HepG2 (cell line): ENCODE data around the gene CD58. TPM values are rescaled to one million over a fixed set of nuclear protein-coding genes. Genes with fewer than 3 reads are reported as not detected.

ENCODE experiments used
- KAT7 ChIP-seq: IDR thresholded peaks from 2 replicates; pipeline ENCODE4 v1.6.1; 2018; ENCODE audit warnings: borderline replicate concordance, missing compliant biosample characterization
- KDM4B ChIP-seq: sonication (generic); formaldehyde crosslinking; IDR thresholded peaks from 2 replicates; pipeline ENCODE4 v1.4.0; 2020; ENCODE audit warnings: missing genetic modification reagents
- KDM5B ChIP-seq: sonication (generic); formaldehyde crosslinking; IDR thresholded peaks from 2 replicates; pipeline ENCODE4 v1.4.0; 2020; ENCODE audit warnings: missing genetic modification reagents, mild to moderate bottlenecking, borderline replicate concordance
- MAZ ChIP-seq, 2 experiments: sonication (generic) in 1 of 2; formaldehyde crosslinking in 1 of 2; IDR thresholded peaks; 2 replicates each; pipeline versions ENCODE4 v1.5.0 to v1.6.1; 2012 to 2020; ENCODE audit warnings: low read depth in 2 of 2, mild to moderate bottlenecking in 2 of 2, borderline replicate concordance in 1 of 2, improper control_type of control experiment in 1 of 2, low read length in 1 of 2, missing genetic modification reagents in 1 of 2, moderate library complexity in 1 of 2
- MEIS2 ChIP-seq: sonication (generic); formaldehyde crosslinking; IDR thresholded peaks from 2 replicates; pipeline ENCODE4 v1.9.0; 2021; ENCODE audit warnings: mild to moderate bottlenecking, missing genetic modification reagents
- SMAD3 ChIP-seq: sonication (generic); formaldehyde crosslinking; IDR thresholded peaks from 2 replicates; pipeline ENCODE4 v1.4.0; 2020; ENCODE audit warnings: missing genetic modification reagents
- SP2 ChIP-seq: sonication (generic); formaldehyde crosslinking; IDR thresholded peaks from 2 replicates; pipeline ENCODE4 v1.5.1; 2020; ENCODE audit warnings: mild to moderate bottlenecking, missing genetic modification reagents
- THAP11 ChIP-seq: IDR thresholded peaks from 2 replicates; pipeline ENCODE4 v1.6.1; 2016; ENCODE audit warnings: missing biosample characterization, missing genetic modification reagents
- YEATS4 ChIP-seq: sonication (generic); formaldehyde crosslinking; IDR thresholded peaks from 2 replicates; pipeline ENCODE4 v1.4.0; 2020; ENCODE audit warnings: missing genetic modification reagents, borderline replicate concordance
- ZNF431 ChIP-seq: sonication (generic); formaldehyde crosslinking; IDR thresholded peaks from 2 replicates; pipeline ENCODE4 v1.9.0; 2022; ENCODE audit warnings: missing genetic modification reagents, low read depth, mild to moderate bottlenecking, borderline replicate concordance
- ZNF557 ChIP-seq: sonication (generic); formaldehyde crosslinking; IDR thresholded peaks from 2 replicates; pipeline ENCODE4 v1.4.0; 2020; ENCODE audit warnings: missing genetic modification reagents
- ZNF761 ChIP-seq: sonication (generic); formaldehyde crosslinking; conservative IDR thresholded peaks from 2 replicates; pipeline ENCODE4 v1.4.0; 2020; ENCODE audit warnings: mild to moderate bottlenecking, missing genetic modification reagents
- polyA plus RNA-seq, 8 experiments: library from polyadenylated mRNA; depleted of rRNA in 3 of 8; stranded (reverse) in 7 of 8; unstranded in 1 of 8; fragments of >200 nt; fragmentation: Illumina TruSeq in 4 of 8; extraction: Trizol in 4 of 8; gene quantifications; 2 replicates each; pipeline versions ENCODE4 v1.2.1 to v1.2.3, GENCODE V29; 2011 to 2016; ENCODE audit warnings: low read depth in 4 of 8, missing spikeins in 1 of 8, mixed read lengths in 1 of 8; ENCODE audit not compliant: insufficient read depth in 1 of 8
- total RNA-seq, 5 experiments: library from RNA; depleted of rRNA; stranded (reverse); fragments of >200 nt; fragmentation: Illumina TruSeq; extraction: Trizol; gene quantifications; 2 replicates each; pipeline ENCODE4 v1.2.3, GENCODE V29; 2016; ENCODE audit warnings: low read depth in 1 of 5
- TF ChIP-seq, protein P1 (sequence below): sonication (generic); formaldehyde crosslinking; IDR thresholded peaks from 2 replicates; pipeline ENCODE4 v1.4.0; 2020; ENCODE audit warnings: missing genetic modification reagents
- TF ChIP-seq, protein P2 (sequence below): sonication (generic); formaldehyde crosslinking; IDR thresholded peaks from 2 replicates; pipeline ENCODE4 v1.4.0; 2020; ENCODE audit warnings: mild to moderate bottlenecking, low read depth, missing genetic modification reagents
- TF ChIP-seq, protein P3 (sequence below): sonication (generic); formaldehyde crosslinking; IDR thresholded peaks from 2 replicates; pipeline ENCODE4 v1.5.0; 2020; ENCODE audit warnings: mild to moderate bottlenecking, low read depth, missing genetic modification reagents, borderline replicate concordance
- TF ChIP-seq, protein P4 (sequence below): sonication (generic); formaldehyde crosslinking; IDR thresholded peaks from 2 replicates; pipeline ENCODE4 v1.4.0; 2020; ENCODE audit warnings: missing genetic modification reagents

The CD58 gene
- total and polyA plus RNA-seq, 2 of the 13 experiments (the other 11 are each of a cell fraction or from before 2014, with no cell fraction given) = 9.4 to 13.5 TPM

DNA sequence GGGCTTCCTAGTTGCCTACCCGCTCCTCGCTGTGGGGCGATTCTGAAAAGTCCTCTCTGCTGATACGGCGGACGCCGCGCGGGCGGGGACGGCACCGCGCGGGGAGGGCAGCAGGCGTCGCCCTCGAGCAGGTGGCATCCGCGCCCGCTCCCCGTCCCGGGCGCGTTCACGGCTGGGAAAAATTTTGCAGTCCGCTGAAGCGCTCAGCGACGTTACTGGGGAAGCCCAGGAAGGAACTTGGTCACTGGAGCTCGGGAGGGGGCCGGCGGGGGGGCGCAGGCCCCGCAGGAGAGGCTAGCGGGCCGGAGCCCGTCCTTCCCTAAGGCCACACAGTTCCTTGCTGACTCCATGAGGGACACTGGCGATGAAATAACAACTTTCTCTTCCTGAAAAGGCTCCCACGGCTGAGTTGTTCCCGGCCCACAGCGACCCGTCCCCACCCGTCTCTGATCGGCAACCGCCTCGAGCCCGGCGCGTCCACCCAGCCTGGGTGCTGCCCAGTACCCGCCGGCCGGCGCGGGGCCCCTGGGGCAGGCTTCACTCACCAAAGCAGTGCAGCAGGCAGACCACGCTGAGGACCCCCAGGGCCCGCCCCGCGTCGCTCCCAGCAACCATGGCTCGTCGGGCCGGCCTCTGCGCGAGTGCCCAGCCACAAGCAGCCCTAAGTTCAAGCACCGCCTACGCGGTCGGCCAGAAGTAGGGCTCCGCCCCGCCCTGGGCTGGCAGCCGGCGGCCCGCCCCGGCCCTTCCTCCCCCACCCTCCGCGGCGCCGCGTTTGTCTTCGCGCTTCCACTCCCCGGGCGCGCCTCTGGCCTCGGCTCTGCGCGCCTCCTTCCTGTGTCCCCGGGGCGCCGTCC is at the start of gene CD58 (continued):
- TF ChIP-seq, protein P1, sequence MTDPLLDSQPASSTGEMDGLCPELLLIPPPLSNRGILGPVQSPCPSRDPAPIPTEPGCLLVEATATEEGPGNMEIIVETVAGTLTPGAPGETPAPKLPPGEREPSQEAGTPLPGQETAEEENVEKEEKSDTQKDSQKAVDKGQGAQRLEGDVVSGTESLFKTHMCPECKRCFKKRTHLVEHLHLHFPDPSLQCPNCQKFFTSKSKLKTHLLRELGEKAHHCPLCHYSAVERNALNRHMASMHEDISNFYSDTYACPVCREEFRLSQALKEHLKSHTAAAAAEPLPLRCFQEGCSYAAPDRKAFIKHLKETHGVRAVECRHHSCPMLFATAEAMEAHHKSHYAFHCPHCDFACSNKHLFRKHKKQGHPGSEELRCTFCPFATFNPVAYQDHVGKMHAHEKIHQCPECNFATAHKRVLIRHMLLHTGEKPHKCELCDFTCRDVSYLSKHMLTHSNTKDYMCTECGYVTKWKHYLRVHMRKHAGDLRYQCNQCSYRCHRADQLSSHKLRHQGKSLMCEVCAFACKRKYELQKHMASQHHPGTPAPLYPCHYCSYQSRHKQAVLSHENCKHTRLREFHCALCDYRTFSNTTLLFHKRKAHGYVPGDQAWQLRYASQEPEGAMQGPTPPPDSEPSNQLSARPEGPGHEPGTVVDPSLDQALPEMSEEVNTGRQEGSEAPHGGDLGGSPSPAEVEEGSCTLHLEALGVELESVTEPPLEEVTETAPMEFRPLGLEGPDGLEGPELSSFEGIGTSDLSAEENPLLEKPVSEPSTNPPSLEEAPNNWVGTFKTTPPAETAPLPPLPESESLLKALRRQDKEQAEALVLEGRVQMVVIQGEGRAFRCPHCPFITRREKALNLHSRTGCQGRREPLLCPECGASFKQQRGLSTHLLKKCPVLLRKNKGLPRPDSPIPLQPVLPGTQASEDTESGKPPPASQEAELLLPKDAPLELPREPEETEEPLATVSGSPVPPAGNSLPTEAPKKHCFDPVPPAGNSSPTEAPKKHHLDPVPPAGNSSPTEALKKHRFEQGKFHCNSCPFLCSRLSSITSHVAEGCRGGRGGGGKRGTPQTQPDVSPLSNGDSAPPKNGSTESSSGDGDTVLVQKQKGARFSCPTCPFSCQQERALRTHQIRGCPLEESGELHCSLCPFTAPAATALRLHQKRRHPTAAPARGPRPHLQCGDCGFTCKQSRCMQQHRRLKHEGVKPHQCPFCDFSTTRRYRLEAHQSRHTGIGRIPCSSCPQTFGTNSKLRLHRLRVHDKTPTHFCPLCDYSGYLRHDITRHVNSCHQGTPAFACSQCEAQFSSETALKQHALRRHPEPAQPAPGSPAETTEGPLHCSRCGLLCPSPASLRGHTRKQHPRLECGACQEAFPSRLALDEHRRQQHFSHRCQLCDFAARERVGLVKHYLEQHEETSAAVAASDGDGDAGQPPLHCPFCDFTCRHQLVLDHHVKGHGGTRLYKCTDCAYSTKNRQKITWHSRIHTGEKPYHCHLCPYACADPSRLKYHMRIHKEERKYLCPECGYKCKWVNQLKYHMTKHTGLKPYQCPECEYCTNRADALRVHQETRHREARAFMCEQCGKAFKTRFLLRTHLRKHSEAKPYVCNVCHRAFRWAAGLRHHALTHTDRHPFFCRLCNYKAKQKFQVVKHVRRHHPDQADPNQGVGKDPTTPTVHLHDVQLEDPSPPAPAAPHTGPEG = 0 out of 2 replicates have a peak, but pooled peaks have one; percentile 38
- TF ChIP-seq KDM4B (CRISPR knock-in tag) (peak; percentile 23; the same call in 1 of the 2 replicates), ZNF557 (0 out of 2 replicates have a peak, but pooled peaks have one; percentile 56), SMAD3 (CRISPR knock-in tag) (peak; percentile 54), MAZ (IDR thresholded peaks at IDR 0.05; ENCODE audit: borderline replicate concordance, low read depth, low read length) (peak; percentile 25; the same call in 1 of the 2 replicates), MAZ (CRISPR knock-in tag; IDR thresholded peaks at IDR 0.05; ENCODE audit: low read depth) (peak; percentile 57), KDM5B (CRISPR knock-in tag) (0 out of 2 replicates have a peak, but pooled peaks have one; percentile 19), YEATS4 (peak; percentile 76), KAT7 (CRISPR knock-in tag) (peak; percentile 34; the same call in 1 of the 2 replicates), ZNF431 (CRISPR knock-in tag) (no peak), SP2 (CRISPR knock-in tag) (0 out of 2 replicates have a peak, but pooled peaks have one; percentile 43), THAP11 (0 out of 2 replicates have a peak, but pooled peaks have one; percentile 36), ZNF761 (CRISPR knock-in tag) (no peak), MEIS2 (CRISPR knock-in tag) (peak; percentile 26; the same call in 1 of the 2 replicates)
- TF ChIP-seq, protein P2, sequence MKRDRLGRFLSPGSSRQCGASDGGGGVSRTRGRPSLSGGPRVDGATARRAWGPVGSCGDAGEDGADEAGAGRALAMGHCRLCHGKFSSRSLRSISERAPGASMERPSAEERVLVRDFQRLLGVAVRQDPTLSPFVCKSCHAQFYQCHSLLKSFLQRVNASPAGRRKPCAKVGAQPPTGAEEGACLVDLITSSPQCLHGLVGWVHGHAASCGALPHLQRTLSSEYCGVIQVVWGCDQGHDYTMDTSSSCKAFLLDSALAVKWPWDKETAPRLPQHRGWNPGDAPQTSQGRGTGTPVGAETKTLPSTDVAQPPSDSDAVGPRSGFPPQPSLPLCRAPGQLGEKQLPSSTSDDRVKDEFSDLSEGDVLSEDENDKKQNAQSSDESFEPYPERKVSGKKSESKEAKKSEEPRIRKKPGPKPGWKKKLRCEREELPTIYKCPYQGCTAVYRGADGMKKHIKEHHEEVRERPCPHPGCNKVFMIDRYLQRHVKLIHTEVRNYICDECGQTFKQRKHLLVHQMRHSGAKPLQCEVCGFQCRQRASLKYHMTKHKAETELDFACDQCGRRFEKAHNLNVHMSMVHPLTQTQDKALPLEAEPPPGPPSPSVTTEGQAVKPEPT (CRISPR knock-in tag) = no peak
- TF ChIP-seq, protein P3, sequence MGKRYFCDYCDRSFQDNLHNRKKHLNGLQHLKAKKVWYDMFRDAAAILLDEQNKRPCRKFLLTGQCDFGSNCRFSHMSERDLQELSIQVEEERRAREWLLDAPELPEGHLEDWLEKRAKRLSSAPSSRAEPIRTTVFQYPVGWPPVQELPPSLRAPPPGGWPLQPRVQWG = no peak
- TF ChIP-seq, protein P4, sequence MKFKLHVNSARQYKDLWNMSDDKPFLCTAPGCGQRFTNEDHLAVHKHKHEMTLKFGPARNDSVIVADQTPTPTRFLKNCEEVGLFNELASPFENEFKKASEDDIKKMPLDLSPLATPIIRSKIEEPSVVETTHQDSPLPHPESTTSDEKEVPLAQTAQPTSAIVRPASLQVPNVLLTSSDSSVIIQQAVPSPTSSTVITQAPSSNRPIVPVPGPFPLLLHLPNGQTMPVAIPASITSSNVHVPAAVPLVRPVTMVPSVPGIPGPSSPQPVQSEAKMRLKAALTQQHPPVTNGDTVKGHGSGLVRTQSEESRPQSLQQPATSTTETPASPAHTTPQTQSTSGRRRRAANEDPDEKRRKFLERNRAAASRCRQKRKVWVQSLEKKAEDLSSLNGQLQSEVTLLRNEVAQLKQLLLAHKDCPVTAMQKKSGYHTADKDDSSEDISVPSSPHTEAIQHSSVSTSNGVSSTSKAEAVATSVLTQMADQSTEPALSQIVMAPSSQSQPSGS (CRISPR knock-in tag) = no peak
